ENCODE data around the gene SLC38A10. TPM values are rescaled to one million over a fixed set of nuclear protein-coding genes. Genes with fewer than 3 reads are reported as not detected.

Gene SLC38A10
- total RNA-seq, 1 experiment from 2014 or later: 43.8 TPM

DNA sequence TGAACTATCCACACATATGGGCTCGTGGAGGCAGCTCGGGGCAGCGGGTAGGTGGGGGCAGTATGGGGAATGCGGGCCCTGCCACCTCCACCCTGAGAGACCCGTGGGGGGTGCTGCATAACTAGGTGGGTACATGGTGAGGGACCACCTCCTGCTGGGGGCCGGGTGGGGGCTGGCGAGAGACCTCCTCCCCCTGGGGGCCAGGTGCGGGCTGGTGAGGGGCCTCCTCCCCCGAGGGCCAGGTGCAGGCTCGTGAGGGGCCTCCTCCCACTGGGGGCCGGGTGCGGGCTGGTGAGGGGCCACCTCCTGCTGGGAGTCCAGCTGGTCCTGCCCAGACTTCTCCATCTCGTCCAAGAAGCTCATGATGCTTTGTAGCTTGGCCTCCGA lies 97.7 kb downstream of the SLC38A10 start:
- no peaks in the 10 kb centered on the region for H3K9me3 ChIP-seq (ENCODE audit: control insufficient read depth, low read depth, low read length)
- TF ChIP-seq, protein P1, sequence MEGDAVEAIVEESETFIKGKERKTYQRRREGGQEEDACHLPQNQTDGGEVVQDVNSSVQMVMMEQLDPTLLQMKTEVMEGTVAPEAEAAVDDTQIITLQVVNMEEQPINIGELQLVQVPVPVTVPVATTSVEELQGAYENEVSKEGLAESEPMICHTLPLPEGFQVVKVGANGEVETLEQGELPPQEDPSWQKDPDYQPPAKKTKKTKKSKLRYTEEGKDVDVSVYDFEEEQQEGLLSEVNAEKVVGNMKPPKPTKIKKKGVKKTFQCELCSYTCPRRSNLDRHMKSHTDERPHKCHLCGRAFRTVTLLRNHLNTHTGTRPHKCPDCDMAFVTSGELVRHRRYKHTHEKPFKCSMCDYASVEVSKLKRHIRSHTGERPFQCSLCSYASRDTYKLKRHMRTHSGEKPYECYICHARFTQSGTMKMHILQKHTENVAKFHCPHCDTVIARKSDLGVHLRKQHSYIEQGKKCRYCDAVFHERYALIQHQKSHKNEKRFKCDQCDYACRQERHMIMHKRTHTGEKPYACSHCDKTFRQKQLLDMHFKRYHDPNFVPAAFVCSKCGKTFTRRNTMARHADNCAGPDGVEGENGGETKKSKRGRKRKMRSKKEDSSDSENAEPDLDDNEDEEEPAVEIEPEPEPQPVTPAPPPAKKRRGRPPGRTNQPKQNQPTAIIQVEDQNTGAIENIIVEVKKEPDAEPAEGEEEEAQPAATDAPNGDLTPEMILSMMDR (conservative IDR thresholded peaks at IDR 0.05): no peak
- H3K4me3 Mint-ChIP-seq: no peak overlapping the region
- H2BK15ac ChIP-seq (ENCODE audit: low read depth, low read length): no peak overlapping the region
- H3K14ac ChIP-seq (ENCODE audit: insufficient read depth, low read length): no peak overlapping the region
- no peaks in the 10 kb centered on the region for H4K20me1 ChIP-seq (ENCODE audit: control insufficient read depth, insufficient read depth, insufficient read length)
- no peak overlapping the region for H3K27ac Mint-ChIP-seq
- peaks cover 3% of the 10 kb centered on the region in 2 experiments; a peak in 2 of 4 replicates for H3K4me1 Mint-ChIP-seq
- H3K79me1 ChIP-seq (ENCODE audit: insufficient read depth, low read depth, low read length, poor library complexity, severe bottlenecking): no peaks in the 10 kb centered on the region
- H3K4me2 ChIP-seq (ENCODE audit: insufficient read depth, insufficient read length, low read length): no peak overlapping the region
- no peak overlapping the region for H3K9ac ChIP-seq (ENCODE audit: extremely low read depth, insufficient read length, low read length)
- no peaks in the 10 kb centered on the region for H3K27me3 ChIP-seq (ENCODE audit: insufficient read depth, low read length)
- H3K27ac ChIP-seq (ENCODE audit: insufficient read length, low read depth, low read length): no peak overlapping the region
- no peaks in the 10 kb centered on the region for H3K4me1 ChIP-seq (ENCODE audit: insufficient read depth, low read length)
- no peaks in the 10 kb centered on the region for H3K79me2 ChIP-seq (ENCODE audit: insufficient read depth, low read length)
- H4K91ac ChIP-seq (ENCODE audit: insufficient read length, low read depth, low read length): no peak overlapping the region
- no peak overlapping the region for H2AFZ ChIP-seq (ENCODE audit: low read length)
- no peak overlapping the region for H2BK20ac ChIP-seq (ENCODE audit: low read depth, low read length, poor library complexity, severe bottlenecking)
- DNase-seq: no peak
- no peak overlapping the region for H2BK5ac ChIP-seq (ENCODE audit: insufficient read length, low read length)
- H3K27me3 Mint-ChIP-seq (ENCODE audit: low read depth): no peaks in the 10 kb centered on the region
- H2BK120ac ChIP-seq (ENCODE audit: low read depth, low read length, poor library complexity, severe bottlenecking): no peak overlapping the region
- no peak overlapping the region for H2BK12ac ChIP-seq (ENCODE audit: insufficient read length, low read depth, low read length)
- WGBS (ENCODE audit: extremely low coverage, insufficient read length, low lambda C conversion rate): no CpG with 5 or more reads among the region's 14 CpGs
- no peak overlapping the region for H3K4ac ChIP-seq (ENCODE audit: low read depth, low read length)
- no peak overlapping the region for H3K18ac ChIP-seq (ENCODE audit: insufficient read length, low read depth, low read length)
- H3K23me2 ChIP-seq (ENCODE audit: insufficient read length, low read depth, low read length, poor library complexity, severe bottlenecking): no peaks in the 10 kb centered on the region
- no peak overlapping the region for H3K23ac ChIP-seq (ENCODE audit: insufficient read length, low read depth, low read length)
- H3T11ph ChIP-seq (ENCODE audit: low read length): no peak overlapping the region
- H3K56ac ChIP-seq (ENCODE audit: insufficient read length, low read depth, low read length): no peak overlapping the region
- peaks cover 0 to 21% (median 13%) of the 10 kb centered on the region in 3 experiments; a peak in 5 of 7 replicates for H3K36me3 Mint-ChIP-seq (ENCODE audit: insufficient read depth in 1 of 3, low read depth in 3 of 3)
- H4K5ac ChIP-seq (ENCODE audit: insufficient read length, low read depth, low read length): no peak overlapping the region
- no peak overlapping the region for H2AK5ac ChIP-seq (ENCODE audit: insufficient read length, low read length)
- no peaks in the 10 kb centered on the region for H3K9me3 Mint-ChIP-seq
- no peak overlapping the region for H4K8ac ChIP-seq (replicated peaks; ENCODE audit: insufficient read length, low read depth, low read length)

Measured in H9 (cell line).